Left ventricle myocardium inferior (tissue), 1 donor: ENCODE measurements around the gene PPP1CA. TPM values are rescaled to one million over a fixed set of nuclear protein-coding genes. Genes with fewer than 3 reads are reported as not detected.

Source experiments
- DNase-seq: peaks from one replicate; pipeline ENCODE4 v3.0.0-alpha.2; 2020
- H3K27ac ChIP-seq: fragments of 200-600 bp; replicated peaks from 2 replicates; pipeline ENCODE4 v1.8.0; 2021
- H3K27me3 ChIP-seq: fragments of 200-600 bp; 2 replicates; pipeline ENCODE4 v1.8.0; 2021; ENCODE audit warnings: low read depth
- H3K36me3 ChIP-seq: fragments of 200-600 bp; 2 replicates; pipeline ENCODE4 v1.8.0; 2021
- H3K4me1 ChIP-seq: fragments of 200-600 bp; 2 replicates; pipeline ENCODE4 v1.8.0; 2021
- H3K4me3 ChIP-seq: fragments of 200-600 bp; 2 replicates; pipeline ENCODE4 v1.8.0; 2021; ENCODE audit warnings: mild to moderate bottlenecking, moderate library complexity
- H3K9me3 ChIP-seq: fragments of 200-600 bp; replicated peaks from 2 replicates; pipeline ENCODE4 v1.8.0; 2021
- intact Hi-C: fragments of 100-400 bp; cut with micrococcal nuclease; formaldehyde crosslinking; loops from one replicate; pipeline ENCODE4 v1.11.0; 2022
- total RNA-seq: library from RNA; stranded (reverse); fragmentation: NEBNext Ultra II Directional; extraction: Animal tissue kit (Norgen Biotek cat#: 25700); gene quantifications from one replicate; pipeline ENCODE4 v1.2.1, GENCODE V29; 2021
- TF ChIP-seq, protein P1 (sequence below): fragments of 200-600 bp; IDR thresholded peaks from 2 replicates; pipeline ENCODE4 v1.8.0; 2021; ENCODE audit warnings: antibody characterized with exemption, mild to moderate bottlenecking, borderline replicate concordance
- donor health status: DM: no; HTN: yes; CAD: no; lungs with severe emphysema.

PPP1CA gene
- total RNA-seq, 1 donor from 2014 or later, result 86.0 TPM

DNA sequence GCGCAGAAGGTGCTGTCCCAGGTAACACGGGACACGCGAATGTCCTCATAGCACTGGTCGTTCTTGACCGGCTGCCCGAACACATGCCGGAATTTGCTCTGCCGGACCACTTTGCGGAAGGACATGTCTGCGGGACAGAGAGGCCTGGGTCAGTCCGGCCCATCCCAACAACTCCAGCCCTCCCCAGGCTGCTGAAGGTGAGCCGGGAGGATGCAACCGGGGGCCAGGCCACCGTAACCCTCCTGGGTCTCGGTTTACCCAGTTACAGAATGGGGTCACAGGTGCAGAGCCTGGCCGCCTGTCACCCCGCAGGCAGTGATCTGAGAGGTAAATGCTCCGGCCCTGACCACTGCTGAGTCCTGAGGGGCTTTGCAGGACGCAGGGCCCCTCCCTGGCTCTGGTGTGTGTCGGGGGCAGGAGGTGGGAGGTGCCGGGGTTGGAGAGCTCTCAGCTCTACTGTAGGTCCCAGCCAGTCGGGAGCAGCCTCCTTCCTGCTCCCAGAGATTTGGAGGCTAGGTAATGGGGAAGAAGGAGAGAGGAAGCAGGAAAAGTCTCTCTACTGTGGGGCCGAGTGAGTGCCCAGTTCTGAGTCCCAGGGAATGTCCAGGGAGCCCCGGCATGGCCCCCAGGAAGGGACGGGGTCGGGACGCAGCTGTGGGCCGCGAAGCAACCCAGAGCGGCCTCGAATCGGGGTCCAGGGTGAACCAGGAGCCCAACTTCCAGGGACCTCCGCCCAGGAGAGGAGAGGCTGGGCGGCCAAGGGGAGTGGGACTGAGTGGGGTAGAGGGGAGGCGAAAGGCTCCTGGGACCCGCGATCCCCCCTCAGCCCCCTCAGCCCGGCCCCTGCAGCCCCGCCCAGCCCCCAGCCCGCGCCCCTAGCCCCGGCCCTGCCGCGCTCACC, 41.1 kb upstream of the PPP1CA start:
- H3K27me3 ChIP-seq, result no peaks in the 10 kb centered on the region
- TF ChIP-seq, protein P1, sequence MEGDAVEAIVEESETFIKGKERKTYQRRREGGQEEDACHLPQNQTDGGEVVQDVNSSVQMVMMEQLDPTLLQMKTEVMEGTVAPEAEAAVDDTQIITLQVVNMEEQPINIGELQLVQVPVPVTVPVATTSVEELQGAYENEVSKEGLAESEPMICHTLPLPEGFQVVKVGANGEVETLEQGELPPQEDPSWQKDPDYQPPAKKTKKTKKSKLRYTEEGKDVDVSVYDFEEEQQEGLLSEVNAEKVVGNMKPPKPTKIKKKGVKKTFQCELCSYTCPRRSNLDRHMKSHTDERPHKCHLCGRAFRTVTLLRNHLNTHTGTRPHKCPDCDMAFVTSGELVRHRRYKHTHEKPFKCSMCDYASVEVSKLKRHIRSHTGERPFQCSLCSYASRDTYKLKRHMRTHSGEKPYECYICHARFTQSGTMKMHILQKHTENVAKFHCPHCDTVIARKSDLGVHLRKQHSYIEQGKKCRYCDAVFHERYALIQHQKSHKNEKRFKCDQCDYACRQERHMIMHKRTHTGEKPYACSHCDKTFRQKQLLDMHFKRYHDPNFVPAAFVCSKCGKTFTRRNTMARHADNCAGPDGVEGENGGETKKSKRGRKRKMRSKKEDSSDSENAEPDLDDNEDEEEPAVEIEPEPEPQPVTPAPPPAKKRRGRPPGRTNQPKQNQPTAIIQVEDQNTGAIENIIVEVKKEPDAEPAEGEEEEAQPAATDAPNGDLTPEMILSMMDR, result no peak
- intact Hi-C loops, result no loop called here
- no peaks in the 10 kb centered on the region for H3K9me3 ChIP-seq
- peaks cover 21% of the 10 kb centered on the region for H3K36me3 ChIP-seq
- peaks cover 55% of the 10 kb centered on the region for H3K4me1 ChIP-seq
- DNase-seq, result no peak
- H3K27ac ChIP-seq, result peak overlapping the region; percentile 94
- peak overlapping the region; percentile 95 for H3K4me3 ChIP-seq

DNA sequence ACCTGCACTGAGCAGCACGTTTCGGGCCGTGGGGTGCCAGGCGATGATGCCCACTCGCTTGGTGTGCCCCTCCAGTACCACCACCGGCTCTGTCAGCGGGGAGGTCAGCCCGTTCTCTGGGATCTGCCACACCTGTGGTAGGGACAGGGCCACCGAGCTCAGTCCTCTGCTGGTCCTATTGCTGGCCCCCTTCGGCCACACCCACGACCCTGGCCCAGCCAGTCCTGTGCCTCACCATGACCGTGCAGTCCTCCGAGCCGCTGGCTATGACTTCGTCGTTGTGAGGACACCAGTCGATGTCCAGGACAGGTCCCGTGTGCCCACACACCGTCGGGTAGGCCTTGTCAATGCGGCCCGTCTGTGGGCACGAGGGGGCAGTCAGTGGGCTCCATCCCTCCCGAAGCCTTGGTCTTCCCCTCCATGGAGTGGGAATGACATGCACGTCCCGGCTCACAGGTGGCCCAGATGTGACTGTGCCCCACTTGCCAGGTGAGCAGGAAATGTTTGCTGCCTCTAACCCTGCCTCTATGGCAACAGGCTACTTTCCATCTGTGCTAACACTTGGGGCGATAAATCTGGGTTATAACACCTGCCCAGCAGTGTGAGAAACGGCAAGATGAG, 40.2 kb upstream of the PPP1CA start:
- peaks cover 64% of the 10 kb centered on the region for H3K4me1 ChIP-seq
- intact Hi-C loops, result no loop called here
- no peaks in the 10 kb centered on the region for H3K9me3 ChIP-seq
- peak overlapping the region; percentile 94 for H3K27ac ChIP-seq
- H3K27me3 ChIP-seq, result no peaks in the 10 kb centered on the region
- DNase-seq, result no peak
- H3K4me3 ChIP-seq, result peak overlapping the region; percentile 95
- H3K36me3 ChIP-seq, result peaks cover 26% of the 10 kb centered on the region
- TF ChIP-seq, protein P1, result no peak

DNA sequence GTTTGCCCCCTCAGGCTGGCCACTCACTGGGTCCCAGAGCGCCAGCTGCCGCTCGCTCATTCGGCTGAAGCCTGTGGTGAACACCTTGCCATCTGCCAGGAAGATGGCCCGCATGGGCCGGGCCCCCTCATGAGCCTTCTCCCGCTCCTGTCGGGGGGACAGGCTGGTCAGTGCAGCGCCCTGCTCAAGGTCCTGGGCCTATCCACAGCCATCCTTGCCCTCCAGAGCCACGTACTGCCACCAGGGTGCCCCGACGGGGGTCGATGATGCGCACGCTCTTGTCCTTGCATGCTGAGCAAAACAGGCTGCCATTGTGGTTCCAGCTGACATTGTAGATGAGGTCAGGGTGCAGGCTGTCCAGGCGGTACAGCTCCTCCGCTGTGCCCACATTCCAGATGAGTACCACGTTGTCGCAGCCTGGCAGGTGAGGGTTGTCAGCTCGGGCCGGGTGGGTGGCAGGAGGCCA, 39.5 kb upstream of the PPP1CA start:
- no peak for DNase-seq
- peaks cover 71% of the 10 kb centered on the region for H3K4me1 ChIP-seq
- H3K27me3 ChIP-seq, result no peaks in the 10 kb centered on the region
- H3K27ac ChIP-seq, result no peak overlapping the region
- H3K9me3 ChIP-seq, result no peaks in the 10 kb centered on the region
- H3K4me3 ChIP-seq, result no peak overlapping the region
- intact Hi-C loops, result no loop called here
- TF ChIP-seq, protein P1, result no peak
- peaks cover 30% of the 10 kb centered on the region for H3K36me3 ChIP-seq

DNA sequence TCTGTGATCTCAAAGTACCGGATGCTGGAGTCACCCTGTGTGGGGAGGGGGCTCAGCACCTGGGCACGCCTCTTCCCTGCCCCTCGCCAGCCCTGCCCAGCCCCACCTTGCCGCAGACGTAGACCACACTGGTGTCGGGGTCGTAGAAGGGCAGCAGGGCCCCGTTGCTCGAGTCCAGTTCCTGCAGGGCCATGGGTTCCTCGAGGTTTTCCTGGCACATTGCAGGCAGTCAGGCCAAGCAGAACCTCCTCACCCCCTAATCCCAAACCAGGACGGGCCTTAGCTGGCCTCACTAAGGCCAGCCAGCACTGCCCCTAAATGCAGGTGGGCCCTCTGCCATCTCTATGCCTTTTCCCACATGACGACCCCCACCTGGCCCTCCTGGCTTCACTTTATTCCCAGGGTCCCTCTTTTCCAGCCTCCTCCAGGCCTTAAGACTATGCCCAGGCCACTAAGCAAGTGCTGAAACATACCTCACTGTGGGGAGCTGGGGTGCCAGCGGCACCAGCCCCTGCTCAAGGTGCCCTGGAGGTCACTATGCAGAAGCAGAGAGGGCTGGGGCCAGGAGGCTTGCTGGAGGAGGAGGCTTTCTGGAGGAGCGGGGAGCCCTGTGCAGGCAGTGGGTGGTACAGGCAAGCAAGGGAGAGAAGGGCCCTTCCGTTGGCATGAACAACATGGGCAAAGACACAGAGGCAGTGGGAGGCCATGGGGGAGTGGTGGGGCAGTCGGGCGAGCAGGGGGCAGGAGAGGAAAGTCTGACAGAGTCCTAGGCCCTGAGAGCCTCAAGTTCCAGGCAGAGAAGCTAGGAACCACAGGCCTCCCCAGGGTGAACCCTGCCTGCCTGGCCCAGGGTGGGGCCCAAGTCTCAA, 38.8 kb upstream of the PPP1CA start:
- no peaks in the 10 kb centered on the region for H3K9me3 ChIP-seq
- no peaks in the 10 kb centered on the region for H3K27me3 ChIP-seq
- TF ChIP-seq, protein P1, result no peak
- peaks cover 36% of the 10 kb centered on the region for H3K36me3 ChIP-seq
- no peak for DNase-seq
- H3K4me3 ChIP-seq, result no peak overlapping the region
- intact Hi-C loops, result no loop called here
- H3K4me1 ChIP-seq, result peaks cover 73% of the 10 kb centered on the region
- H3K27ac ChIP-seq, result peak overlapping the region; percentile 57
